DOHH2 (cell line): ENCODE data around the gene GNAO1.

Experiments used
- H3F3A ChIP-seq: fragments of 200-600 bp; sonication (generic), shearing (Covaris generic); 2 replicates; pipeline ENCODE4 v1.6.0; 2016; ENCODE audit warnings: antibody characterized with exemption, mild to moderate bottlenecking; ENCODE audit not compliant: control insufficient read depth, insufficient read depth
- H3K27ac ChIP-seq: fragments of 200-600 bp; sonication (generic); 2 replicates; pipeline ENCODE4 v1.5.1; 2014; ENCODE audit warnings: low read depth, mild to moderate bottlenecking, low read length, moderate library complexity
- H3K27me3 ChIP-seq: fragments of 200-600 bp; sonication (generic); 2 replicates; pipeline ENCODE4 v1.6.1; 2014; ENCODE audit warnings: mild to moderate bottlenecking, low read length, mixed read lengths; ENCODE audit not compliant: control insufficient read depth
- H3K36me3 ChIP-seq: fragments of 200-600 bp; sonication (generic); 2 replicates; pipeline ENCODE4 v1.6.1; 2014; ENCODE audit warnings: mild to moderate bottlenecking, low read length, moderate library complexity, mixed read lengths; ENCODE audit not compliant: control insufficient read depth
- H3K4me1 ChIP-seq: fragments of 200-600 bp; sonication (generic); 2 replicates; pipeline ENCODE4 v1.6.1; 2014; ENCODE audit warnings: mild to moderate bottlenecking, low read length, mixed read lengths; ENCODE audit not compliant: control insufficient read depth
- H3K4me2 ChIP-seq: fragments of 200-600 bp; sonication (generic); 2 replicates; pipeline ENCODE4 v1.6.0; 2014; ENCODE audit warnings: mild to moderate bottlenecking, low read length, moderate library complexity
- H3K4me3 ChIP-seq: fragments of 200-600 bp; sonication (generic); 2 replicates; pipeline ENCODE4 v1.5.1; 2014; ENCODE audit warnings: mild to moderate bottlenecking, low read length, mixed read lengths
- H3K79me2 ChIP-seq: fragments of 200-600 bp; sonication (generic); 2 replicates; pipeline ENCODE4 v1.6.1; 2014; ENCODE audit warnings: mild to moderate bottlenecking, low read length, mixed read lengths; ENCODE audit not compliant: control insufficient read depth
- H3K9me2 ChIP-seq: fragments of 200-600 bp; sonication (generic); replicated peaks from 2 replicates; pipeline ENCODE4 v1.6.1; 2014; ENCODE audit warnings: mild to moderate bottlenecking, low read length, mixed read lengths; ENCODE audit not compliant: control insufficient read depth
- H3K9me3 ChIP-seq: fragments of 200-600 bp; sonication (generic); 2 replicates; pipeline ENCODE4 v1.6.1; 2014; ENCODE audit warnings: antibody characterized with exemption, low read length, mixed read lengths; ENCODE audit not compliant: control insufficient read depth, insufficient read depth
- H4K20me1 ChIP-seq: fragments of 200-600 bp; sonication (generic); 2 replicates; pipeline ENCODE4 v1.6.0; 2014; ENCODE audit warnings: low read depth, mild to moderate bottlenecking, antibody characterized with exemption, low read length, moderate library complexity; ENCODE audit not compliant: control insufficient read depth, insufficient read depth
- EZH2phosphoT487 ChIP-seq: fragments of 200-600 bp; sonication (generic); IDR thresholded peaks from 2 replicates; pipeline ENCODE4 v1.6.1; 2017; ENCODE audit warnings: borderline replicate concordance, mild to moderate bottlenecking, antibody characterized with exemption, low read length, moderate library complexity, mixed read lengths
- TF ChIP-seq, protein P1 (sequence below): fragments of 200-600 bp; sonication (generic); IDR thresholded peaks from one replicate; pipeline ENCODE4 v1.5.1; 2014; ENCODE audit warnings: antibody characterized with exemption, mild to moderate bottlenecking, low read depth, low read length; ENCODE audit not compliant: poor library complexity, severe bottlenecking

GNAO1 gene

DNA sequence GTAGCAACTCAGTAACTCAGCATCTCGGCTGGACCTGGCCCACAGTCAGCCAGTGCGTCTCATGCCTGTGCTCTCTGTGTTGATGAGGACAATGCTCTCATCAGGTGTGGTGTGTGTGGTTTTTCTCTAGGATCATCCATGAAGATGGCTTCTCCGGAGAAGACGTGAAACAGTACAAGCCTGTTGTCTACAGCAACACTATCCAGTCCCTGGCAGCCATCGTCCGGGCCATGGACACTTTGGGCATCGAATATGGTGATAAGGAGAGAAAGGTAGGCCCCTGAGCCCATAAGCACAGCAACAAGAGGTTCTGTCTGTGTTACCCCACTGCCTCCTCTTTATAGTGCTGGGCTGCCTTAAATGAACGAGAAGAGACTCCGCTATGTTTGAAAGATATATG is 84.5 kb downstream of the GNAO1 start:
- no peaks in the 10 kb centered on the region for H3K27me3 ChIP-seq

DNA sequence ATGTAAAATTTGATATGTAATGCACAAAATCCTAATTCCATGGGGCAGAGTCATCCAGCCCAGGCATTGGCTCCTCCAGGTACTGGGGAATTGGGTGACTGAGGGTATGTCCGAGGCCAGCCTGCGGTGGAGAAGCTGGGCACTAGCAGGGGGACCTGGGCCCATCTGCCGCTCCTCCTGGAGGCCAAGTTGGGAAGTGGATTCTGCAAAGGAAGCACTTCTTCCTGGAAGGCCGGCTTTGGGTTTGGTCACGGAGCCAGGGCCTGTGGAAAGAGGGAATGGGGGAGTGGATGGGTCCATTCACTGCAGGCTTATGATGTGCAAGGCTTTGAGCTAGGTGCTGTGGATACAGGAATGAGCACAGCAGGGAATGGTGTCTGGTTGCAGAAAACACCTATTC is 85.8 kb downstream of the GNAO1 start:
- Histone ChIP-seq H3K79me2 (no peaks in the 10 kb centered on the region), H4K20me1 (no peaks in the 10 kb centered on the region), H3K9me3 (no peaks in the 10 kb centered on the region; the same call in 1 of the 2 replicates), H3K27ac (no peak overlapping the region), H3K9me2 (no peaks in the 10 kb centered on the region), H3K4me3 (no peak overlapping the region), H3K36me3 (no peaks in the 10 kb centered on the region), H3K27me3 (no peaks in the 10 kb centered on the region), H3K4me2 (no peak overlapping the region), H3K4me1 (peaks cover under 1% of the 10 kb centered on the region; the same call in 1 of the 2 replicates), H3F3A (no peaks in the 10 kb centered on the region)
- TF ChIP-seq, protein P1, sequence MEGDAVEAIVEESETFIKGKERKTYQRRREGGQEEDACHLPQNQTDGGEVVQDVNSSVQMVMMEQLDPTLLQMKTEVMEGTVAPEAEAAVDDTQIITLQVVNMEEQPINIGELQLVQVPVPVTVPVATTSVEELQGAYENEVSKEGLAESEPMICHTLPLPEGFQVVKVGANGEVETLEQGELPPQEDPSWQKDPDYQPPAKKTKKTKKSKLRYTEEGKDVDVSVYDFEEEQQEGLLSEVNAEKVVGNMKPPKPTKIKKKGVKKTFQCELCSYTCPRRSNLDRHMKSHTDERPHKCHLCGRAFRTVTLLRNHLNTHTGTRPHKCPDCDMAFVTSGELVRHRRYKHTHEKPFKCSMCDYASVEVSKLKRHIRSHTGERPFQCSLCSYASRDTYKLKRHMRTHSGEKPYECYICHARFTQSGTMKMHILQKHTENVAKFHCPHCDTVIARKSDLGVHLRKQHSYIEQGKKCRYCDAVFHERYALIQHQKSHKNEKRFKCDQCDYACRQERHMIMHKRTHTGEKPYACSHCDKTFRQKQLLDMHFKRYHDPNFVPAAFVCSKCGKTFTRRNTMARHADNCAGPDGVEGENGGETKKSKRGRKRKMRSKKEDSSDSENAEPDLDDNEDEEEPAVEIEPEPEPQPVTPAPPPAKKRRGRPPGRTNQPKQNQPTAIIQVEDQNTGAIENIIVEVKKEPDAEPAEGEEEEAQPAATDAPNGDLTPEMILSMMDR, result no peak
- TF ChIP-seq EZH2phosphoT487, result no peak

More for the DNA sequence above, 84.5 kb downstream of the GNAO1 start:
- no peaks in the 10 kb centered on the region for H3K36me3 ChIP-seq
- no peaks in the 10 kb centered on the region for H3K9me2 ChIP-seq
- H3K79me2 ChIP-seq, result no peaks in the 10 kb centered on the region
- no peaks in the 10 kb centered on the region for H3F3A ChIP-seq
- H4K20me1 ChIP-seq, result no peaks in the 10 kb centered on the region
- no peaks in the 10 kb centered on the region; the same call in 1 of the 2 replicates for H3K9me3 ChIP-seq
- no peak overlapping the region for H3K4me2 ChIP-seq
- no peak overlapping the region for H3K4me3 ChIP-seq
- no peaks in the 10 kb centered on the region for H3K4me1 ChIP-seq
- TF ChIP-seq EZH2phosphoT487, result no peak
- TF ChIP-seq, protein P1, result no peak
- H3K27ac ChIP-seq, result no peak overlapping the region

DNA sequence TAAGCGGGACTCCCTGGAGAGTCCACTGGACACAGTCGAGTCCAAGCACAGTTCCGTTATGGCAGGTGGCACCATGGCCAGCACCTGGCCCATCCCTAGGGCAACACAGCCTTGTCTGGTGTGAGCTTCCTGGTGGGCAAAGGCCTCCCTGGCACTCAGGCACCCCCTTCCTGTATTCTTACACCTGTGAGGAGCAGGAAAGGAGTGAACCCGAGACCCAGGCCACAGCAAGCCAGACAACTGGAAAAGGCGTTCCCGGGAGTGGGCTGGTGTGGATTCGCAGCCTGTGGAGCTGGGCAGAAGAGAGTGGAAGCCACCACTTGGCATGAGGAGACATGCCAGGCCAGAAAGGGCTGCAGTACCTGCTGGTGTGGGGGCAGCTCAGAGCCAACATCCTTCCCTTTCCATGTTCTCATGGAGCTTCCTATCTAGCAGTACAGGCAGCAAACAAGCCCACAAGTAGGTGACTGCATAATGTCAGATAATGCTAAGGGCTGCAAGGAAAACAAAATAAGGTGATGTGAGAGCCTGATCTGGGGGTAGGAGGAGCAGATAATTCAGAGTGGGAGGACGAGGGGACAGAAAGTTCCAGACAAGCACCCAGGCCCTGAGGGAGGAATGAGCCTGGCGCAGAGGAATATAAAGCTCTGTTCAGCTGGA is 87.0 kb downstream of the GNAO1 start:
- Histone ChIP-seq H3K4me3 (no peak overlapping the region), H3K9me2 (no peaks in the 10 kb centered on the region)

More for the DNA sequence above, 87.0 kb downstream of the GNAO1 start:
- Histone ChIP-seq H3K4me2 (no peak overlapping the region), H4K20me1 (no peaks in the 10 kb centered on the region), H3K27ac (no peak overlapping the region), H3K79me2 (no peaks in the 10 kb centered on the region), H3K4me1 (peaks cover 10% of the 10 kb centered on the region), H3F3A (no peaks in the 10 kb centered on the region), H3K9me3 (no peaks in the 10 kb centered on the region; the same call in 1 of the 2 replicates), H3K27me3 (no peaks in the 10 kb centered on the region), H3K36me3 (no peaks in the 10 kb centered on the region)
- no peak for TF ChIP-seq EZH2phosphoT487
- TF ChIP-seq, protein P1, result no peak
